HG02884 (cell line): ENCODE data around the gene SMARCA5.
"Not testable (repeated sequence)": the region's sequence is repeated elsewhere in the genome, so short reads cannot be mapped to it uniquely, and the experiment has no call there.

Experiments
- ATAC-seq: cut with Tn5 transposase; IDR thresholded peaks from one replicate; pipeline ENCODE4 v1.9.1; 2021; ENCODE audit warnings: mild to moderate bottlenecking, moderate library complexity; ENCODE audit not compliant: unreplicated experiment

SMARCA5 gene, protein sequence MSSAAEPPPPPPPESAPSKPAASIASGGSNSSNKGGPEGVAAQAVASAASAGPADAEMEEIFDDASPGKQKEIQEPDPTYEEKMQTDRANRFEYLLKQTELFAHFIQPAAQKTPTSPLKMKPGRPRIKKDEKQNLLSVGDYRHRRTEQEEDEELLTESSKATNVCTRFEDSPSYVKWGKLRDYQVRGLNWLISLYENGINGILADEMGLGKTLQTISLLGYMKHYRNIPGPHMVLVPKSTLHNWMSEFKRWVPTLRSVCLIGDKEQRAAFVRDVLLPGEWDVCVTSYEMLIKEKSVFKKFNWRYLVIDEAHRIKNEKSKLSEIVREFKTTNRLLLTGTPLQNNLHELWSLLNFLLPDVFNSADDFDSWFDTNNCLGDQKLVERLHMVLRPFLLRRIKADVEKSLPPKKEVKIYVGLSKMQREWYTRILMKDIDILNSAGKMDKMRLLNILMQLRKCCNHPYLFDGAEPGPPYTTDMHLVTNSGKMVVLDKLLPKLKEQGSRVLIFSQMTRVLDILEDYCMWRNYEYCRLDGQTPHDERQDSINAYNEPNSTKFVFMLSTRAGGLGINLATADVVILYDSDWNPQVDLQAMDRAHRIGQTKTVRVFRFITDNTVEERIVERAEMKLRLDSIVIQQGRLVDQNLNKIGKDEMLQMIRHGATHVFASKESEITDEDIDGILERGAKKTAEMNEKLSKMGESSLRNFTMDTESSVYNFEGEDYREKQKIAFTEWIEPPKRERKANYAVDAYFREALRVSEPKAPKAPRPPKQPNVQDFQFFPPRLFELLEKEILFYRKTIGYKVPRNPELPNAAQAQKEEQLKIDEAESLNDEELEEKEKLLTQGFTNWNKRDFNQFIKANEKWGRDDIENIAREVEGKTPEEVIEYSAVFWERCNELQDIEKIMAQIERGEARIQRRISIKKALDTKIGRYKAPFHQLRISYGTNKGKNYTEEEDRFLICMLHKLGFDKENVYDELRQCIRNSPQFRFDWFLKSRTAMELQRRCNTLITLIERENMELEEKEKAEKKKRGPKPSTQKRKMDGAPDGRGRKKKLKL

DNA sequence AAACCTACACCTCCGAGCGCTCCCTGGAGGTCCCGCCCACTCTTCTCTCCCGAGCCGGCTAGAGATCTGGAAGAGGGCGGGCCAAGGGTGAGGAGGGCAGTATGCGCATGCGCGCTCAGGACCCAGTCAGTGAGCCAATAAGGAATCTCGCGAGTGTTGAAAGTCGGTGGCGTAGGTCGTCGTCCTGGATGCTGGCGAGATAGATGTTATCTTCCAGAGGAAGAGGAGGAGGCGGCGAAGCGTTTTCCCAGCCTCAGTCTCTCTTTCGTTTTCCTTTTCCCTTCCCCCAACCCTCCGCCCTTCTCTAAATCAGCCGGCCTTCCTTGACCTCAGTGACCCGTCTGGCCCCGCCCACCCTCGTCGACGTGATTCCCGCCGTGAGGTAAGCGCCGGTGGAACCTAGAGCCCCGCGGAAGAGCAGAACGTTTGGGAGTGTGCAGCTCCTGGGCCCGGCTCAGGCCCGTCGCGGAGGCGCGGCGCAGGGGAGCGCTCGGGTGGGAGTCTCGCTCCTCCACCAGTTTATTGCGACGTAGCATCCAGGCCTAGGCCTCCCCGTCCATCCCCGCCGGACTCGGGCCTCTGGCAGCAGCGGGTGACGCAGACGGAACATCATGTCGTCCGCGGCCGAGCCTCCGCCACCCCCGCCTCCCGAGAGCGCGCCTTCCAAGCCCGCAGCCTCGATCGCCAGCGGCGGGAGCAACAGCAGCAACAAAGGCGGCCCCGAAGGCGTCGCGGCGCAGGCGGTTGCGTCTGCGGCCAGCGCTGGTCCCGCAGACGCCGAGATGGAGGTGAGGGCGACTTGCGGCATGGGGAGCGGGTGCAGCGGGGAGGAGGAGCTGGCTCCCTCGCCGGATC is at the start of gene SMARCA5:
Gene SMARCA5 (plus strand): TSS at position 389 of the 855 bp plus-strand sequence. CDS start 223 bp downstream, at position 612.
- ATAC-seq, result peak; percentile 81

DNA sequence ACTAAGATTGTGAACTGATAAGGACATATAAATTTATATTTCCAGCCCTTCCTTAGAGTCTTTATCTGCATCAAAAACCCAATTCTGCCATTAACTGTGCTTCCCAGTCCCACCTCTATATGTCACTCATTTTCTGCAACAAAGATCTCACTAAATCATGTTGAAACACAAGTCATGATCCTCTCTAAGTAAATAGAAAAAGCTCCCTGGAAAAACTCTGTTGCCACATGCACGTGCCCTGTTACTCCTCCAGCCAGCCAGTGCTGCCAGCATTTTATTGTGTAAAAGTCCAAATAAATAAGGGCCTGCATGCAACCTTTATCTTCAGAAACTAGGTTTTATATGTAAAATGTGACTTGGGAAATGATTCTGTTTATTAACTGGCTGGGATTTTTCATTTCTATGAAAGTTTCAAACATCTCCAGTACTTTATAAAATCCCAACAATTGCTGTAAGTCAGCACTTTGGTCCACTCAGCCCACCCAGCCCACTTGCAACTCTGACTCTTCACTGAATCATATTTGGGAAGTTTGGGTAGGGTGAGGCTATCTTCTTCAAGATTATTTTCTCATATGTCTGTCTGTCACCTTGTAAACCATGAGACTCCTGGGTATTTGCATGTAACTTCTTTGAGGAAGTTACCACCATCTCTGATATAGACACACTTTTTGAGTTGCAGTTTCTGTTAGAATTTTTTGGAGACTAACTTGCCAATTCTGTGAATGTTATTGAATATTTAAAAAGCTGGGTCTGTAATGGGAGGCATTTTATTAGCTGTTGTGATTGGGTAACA is 40.0 kb upstream of the SMARCA5 start:
- ATAC-seq, result peak; percentile 67

DNA sequence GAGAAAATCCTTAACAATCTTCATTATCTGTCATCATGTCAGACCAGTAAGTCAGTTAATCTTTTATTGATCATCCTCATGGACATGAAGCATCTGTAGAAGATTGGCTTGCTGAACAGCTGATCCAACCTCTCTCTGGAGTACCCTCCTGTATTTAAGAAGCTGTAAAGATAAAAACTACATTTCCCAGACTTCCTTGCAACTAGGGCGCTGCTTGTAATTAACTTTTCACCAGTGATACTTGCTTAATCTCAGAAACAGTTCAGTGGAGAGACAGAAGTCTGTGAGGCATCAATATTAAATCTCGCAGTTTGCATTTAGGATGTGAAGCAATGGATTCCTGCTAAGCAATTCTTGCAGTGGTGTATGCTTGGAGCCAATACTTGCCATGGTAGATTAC is 36.0 kb upstream of the SMARCA5 start:
- ATAC-seq, result no peak

DNA sequence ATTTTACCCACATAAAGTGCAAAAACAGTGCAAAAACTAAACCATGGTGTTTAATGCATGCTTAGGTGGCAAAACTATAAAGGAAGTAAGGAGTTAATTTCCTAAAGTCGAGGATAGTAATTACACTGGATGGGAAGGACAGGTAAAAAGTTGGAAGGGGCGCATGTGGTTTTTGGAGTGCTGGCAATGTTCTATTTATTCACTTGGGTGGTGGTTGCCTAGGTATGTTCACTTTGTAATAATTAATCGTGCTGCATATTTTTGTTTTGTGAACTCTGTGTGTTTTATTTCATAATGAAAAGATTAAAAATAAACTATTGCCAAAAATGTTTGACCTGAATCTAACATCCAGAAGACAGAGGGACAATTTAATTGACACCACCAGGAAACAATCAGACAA is 32.1 kb upstream of the SMARCA5 start:
- ATAC-seq, result no peak

DNA sequence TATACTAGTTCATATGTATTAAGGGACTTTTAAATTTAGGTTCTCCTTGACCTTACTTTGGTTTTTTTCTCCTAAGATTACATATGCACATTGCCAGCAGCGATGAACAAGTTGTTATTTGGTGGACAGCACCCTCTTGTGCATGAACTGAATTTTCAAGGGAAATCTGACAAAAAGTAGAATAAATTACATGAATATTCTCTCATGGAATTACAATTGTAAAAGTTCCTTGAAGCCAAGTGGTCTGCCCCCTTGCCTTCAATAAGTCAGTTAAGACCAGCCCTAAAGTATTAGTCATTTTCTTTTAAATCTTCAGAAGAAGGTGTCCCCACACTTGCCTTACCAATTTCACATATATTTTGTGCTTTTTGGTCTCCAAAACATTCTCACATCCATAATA is 30.7 kb upstream of the SMARCA5 start:
- no peak for ATAC-seq

DNA sequence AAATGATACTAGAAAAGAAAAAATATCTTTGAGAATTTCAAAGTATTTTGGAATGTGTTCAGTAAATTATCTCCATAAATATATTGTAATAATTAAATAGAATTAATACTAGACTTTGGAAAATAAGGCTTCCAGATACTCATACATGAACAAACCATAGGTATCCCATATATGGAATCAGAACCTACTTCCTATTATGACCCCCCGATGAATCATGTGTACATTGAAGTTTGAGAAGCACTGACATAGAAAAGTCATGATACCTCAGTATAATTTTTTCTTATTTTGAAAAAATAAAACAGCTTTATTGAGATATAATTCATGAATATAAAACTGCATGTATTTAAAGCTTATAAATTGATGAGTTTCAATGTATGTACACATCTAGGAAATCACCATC is 27.2 kb upstream of the SMARCA5 start:
- ATAC-seq, result no peak

DNA sequence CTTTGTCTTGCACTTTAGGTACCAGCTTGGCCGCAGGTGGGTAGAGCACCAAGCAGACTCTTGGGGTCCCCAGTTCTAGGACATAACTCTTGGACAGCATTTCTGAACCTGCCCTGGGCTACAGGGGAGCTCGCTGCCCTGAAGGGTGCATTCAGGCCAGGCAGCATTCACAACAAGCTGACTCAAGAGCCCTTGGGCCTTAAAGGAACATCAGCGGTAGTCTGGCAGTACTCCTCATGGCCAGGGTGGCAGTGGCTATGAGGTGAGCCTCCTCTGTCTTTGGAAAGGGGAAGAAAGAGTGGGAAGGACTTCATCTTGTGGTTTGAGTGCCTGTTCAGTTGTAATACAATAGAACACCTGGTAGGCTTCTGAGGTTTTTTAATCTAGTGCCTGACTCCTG is 24.8 kb upstream of the SMARCA5 start:
- ATAC-seq, result no peak

DNA sequence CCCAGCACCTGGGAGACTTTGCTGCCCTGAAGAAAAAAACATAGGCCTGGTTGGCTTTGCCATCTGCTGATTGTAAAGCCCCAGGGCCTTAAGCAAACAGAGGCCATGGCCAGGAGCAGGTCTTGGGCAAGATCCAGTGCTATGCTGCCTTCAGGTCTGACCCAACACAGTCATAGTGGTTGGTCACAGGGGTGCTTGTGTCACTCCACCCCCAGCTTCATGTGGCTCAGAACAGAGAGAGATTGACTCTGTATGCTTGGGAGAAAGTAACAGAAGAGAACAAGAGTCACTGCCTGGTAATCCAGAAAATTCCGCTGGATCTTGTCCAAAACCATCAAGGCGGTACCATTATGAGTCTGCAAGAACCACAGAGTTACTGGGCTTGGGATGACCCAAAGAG is 24.4 kb upstream of the SMARCA5 start:
- ATAC-seq, result no peak

DNA sequence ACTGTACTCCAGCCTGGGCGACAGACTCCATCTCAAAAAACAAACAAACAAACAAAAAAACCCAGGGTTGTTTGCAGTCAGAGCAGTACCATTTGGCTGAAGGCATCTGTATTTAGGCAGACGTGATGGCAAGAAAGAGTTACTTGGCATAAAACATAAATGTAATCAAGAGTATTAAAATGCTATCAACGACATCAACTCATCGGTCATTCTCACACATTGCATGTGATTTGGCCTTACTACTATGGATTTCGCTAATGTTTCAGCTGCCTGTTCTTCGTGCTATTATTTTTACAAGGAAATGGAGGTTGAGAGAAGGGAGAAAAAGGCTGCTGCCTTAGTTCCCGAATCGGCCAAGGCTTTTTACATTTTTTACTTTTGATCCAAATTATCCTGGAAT is 15.5 kb upstream of the SMARCA5 start:
- ATAC-seq, result no peak

DNA sequence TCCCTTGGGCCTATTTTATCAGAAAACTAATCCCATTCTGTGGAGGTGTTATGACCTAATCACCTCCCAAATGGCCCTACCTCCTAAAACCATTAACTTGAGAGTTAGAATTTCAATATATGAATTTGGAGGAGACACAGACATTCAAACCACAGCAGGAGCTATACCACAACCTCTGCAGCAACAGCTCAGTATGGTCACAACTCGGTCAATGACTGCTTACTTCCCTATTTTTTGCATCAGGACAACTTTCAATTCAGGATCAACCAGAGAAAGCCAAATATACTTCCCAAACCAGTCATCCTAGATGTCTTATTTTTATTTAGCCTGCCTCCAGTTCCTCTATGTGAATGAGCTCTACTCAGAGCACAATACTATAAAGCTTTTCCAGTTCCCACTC is 11.3 kb upstream of the SMARCA5 start:
- ATAC-seq, result no peak

DNA sequence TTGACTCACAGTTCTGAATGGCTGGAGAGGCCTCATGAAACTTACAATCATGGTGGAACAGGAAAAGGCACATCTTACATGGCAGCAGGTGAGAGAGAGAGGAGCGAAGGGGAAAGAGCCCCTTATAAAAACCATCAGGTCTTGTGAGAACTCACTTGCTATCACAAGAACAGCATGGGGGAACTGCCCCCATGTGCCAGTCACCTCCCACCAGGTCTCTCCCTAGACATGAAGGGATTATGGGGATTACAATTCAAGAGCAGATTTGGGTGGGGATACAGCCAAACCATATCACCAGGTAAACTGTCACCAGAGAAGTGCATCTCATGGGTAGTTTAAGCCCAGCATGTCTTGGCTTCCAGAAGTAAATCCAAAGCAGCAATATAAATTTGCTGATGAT is 7.5 kb upstream of the SMARCA5 start:
- ATAC-seq, result no peak

DNA sequence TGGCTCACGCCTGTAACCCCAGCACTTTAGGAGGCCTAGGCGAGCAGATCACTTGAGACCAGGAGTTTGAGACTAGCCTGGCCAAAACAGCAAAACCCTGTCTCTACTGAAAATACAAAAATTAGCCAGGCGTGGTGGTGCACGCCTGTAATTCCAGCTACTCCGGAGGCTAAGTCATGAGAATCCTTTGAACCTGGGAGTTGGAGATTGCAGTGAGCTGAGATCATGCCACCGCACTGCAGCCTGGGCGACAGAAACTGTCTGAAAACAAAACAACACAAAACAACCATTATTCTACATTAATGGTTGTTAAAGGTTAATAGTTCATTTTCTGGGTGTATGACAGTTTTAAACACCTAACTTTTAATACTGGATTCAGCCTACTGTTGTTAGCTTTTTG is 1.6 kb upstream of the SMARCA5 start:
- no peak for ATAC-seq

DNA sequence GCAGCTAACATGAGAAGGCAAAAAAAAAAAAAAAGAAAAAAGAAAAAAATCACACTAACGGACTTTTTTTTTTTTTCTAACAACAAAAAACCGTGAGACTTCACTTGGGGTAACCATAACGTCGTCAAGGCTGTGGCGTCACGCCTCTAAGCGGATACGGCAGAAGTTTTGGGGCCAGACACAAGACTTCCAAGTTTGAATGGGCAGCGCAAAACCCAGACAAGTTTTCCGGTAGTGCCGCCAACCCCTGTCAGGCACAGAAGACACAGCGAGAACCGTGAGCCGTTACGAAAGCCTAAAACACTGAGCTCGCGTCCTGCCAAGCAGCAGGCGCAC is 556 bp upstream of the SMARCA5 start:
- ATAC-seq, result peak; percentile 35

DNA sequence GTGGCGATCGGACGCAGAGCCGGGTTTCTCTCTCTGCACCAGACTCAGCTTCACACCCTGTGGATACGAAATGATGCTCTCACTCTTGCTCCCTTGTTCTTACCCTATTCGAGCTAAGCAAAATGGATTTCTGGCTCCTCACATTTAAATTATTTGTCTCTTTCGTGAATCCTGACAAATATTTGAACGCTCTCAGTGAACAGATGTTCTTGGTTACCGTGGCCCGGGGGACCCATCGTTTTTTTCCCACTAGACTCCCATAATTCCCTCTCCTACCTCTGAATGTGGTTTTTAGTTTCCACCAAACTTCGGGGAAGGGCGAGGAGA is 630 bp downstream of the SMARCA5 start:
- ATAC-seq, result no peak

DNA sequence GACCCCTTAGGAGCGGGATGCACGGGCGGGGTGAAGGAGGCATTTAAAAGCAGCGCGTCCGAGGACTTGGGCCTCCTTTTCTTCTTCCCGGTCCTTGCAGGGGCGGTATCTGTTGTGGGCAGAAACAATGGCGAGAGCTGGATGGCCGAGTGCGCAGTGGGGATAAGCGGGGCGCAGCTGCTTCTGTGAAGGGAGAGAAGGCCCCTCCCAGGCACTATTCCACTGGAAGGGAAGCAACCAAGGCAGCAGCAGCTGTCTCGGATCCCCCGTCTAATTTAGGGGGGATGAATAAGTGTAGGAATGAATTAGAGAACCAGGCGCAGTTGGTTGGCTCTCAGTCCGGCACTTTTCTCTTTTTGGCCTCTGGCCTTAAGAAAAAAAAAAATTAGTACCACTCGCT is 995 bp downstream of the SMARCA5 start:
- no peak for ATAC-seq

DNA sequence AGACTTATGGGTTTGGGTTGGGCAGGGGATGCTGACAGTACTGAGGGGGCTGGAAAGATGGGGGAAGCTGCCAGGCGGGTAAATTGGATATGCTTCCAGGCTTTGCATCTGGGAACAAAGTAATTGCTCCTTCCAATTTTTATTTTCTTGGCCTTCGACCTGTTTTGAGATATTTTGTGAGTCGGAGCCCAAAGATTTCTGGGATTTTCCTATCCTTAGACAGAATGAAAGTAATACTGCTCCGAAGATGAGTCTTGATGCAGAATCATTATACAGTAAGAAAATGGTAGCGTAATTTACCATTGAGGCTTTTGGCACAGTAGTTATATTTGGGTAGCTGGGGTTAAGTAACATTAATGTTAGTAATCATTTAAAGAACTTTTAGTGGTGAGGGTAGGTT is 1.4 kb downstream of the SMARCA5 start:
- no peak for ATAC-seq

DNA sequence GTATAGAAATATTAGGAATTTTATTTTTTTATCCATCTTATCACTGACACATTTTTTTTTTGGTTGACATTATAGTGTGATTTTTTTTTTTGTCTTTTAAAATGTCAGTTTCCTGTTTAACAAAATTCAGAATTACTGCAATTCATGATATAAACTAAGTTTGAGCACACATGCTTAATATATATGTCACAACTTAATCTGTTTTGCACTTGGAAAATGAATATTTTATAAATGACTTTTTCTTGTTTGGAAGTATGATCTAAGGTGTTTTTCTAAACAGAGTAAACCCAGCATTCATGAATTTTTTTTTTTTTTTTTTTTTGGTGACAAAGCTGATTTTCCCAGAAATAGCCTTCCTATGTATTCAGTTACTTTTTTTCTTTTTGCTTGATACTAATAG is 2.4 kb downstream of the SMARCA5 start:
- no peak for ATAC-seq

DNA sequence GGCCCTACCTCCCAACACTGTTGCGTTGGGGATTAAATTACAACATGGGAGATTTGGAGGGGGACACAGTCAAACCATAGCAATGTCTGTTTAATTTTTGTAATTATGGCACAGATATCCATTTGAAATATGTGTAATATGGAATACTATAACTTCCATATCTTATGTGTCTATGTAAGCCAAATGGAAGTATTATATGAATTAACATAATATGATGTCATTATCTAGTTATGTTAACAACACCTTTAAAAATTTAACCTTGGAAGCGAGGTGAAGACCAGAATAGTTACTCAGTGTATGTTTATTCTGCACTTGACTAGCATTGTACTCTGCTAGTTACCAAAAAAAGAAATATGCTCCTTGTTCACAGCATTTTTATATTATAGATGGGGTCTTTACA is 4.3 kb downstream of the SMARCA5 start:
- no peak for ATAC-seq

DNA sequence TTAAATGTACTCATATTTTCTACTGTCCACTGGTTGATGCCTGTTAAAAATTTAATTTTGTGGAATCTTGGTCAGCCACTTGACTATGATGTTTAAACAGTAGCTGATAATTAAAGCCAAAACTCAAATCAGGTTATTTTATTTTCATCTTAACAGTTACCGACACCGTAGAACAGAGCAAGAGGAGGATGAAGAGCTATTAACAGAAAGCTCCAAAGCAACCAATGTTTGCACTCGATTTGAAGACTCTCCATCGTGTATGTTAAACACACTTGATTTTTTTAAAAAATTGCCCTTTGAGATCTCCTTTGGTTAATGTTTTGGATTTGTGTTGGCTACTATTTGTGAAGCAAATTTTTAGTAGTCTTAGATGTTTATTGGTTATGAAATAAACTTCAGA is 10.7 kb downstream of the SMARCA5 start:
- ATAC-seq, result no peak

DNA sequence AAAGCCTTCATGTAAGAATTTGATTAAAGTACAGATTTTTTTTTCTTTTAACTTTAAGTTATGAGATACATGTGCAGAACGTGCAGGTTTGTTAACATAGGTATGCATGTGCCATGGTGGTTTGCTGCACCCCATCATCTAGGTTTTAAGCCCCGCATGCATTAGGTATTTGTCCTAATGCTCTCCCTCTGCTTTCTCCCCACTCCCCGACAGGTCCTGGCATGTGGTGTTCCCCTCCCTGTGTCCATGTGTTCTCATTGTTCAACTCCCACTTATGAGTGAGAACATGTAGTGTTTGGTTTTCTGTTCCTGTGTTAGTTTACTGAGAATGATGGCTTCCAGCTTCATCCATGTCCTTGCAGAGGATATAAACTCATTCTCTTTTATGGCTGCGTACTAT is 14.5 kb downstream of the SMARCA5 start:
- not testable (repeated sequence) for ATAC-seq
